CD4-positive, alpha-beta T cell treated with Interleukin-2 at 100 ng/mL for 4 hours (primary cell): Measurements from ENCODE around the gene POMZP3.
"Not testable (repeated sequence)": the region's sequence is repeated elsewhere in the genome, so short reads cannot be mapped to it uniquely, and the experiment has no call there.

Experiments used
- DNase-seq: peaks from one replicate; pipeline ENCODE4 v3.0.0-alpha.2; 2020; ENCODE audit warnings: low spot score

POMZP3 gene

DNA sequence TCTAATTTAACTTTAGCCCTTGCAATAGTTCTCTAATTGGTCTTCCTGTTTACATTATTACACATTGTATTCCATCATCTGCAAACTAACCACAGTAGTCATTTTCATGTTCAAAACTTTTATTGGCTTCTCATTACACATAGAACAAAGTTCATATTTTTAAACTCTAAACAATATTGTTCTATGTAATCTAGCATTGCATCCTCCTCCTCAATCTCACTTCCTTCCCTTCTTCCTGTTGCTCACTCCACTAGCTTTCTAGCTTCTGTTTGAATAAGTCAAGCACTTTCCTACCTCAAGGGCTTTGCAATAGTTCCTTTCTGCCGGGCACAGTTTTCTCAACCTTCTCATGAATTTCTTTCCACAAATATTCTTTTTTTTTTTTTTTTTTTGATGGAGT, 38.5 kb downstream of the POMZP3 start:
- not testable (repeated sequence) for DNase-seq

DNA sequence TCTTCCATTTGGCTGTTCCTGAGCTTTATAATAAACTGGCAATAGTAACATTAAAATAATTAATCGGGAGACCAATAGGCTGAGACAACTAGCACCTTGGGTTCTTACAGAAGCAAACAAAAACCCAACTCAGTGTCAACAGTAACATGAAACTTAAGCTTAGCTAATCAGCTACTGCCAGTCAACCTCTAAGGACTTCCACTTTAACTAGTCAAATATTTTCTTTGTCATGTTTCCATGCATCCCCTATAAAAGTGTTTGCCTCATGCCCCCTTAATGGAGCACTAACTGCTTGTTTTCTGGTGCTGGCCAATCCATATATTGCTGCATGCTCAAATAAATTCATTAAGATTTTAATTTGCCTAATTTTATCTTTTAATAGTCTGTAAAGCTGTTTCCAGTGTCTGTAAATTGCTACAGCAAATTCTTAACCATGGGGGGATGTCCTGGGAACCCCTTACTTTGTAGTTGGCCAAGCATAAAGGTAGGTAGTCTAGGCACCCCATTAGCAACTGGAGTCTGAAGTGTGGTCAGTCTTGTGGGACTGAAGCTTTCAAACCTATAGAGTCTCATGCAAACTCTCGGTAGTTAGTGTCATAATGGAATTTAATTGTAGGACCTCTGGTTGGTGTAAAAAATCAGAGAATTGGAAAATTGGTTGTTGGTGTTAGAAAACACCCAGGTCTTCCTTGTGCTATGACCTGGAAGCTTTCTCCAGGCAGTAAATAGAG, 40.3 kb downstream of the POMZP3 start:
- not testable (repeated sequence) for DNase-seq

DNA sequence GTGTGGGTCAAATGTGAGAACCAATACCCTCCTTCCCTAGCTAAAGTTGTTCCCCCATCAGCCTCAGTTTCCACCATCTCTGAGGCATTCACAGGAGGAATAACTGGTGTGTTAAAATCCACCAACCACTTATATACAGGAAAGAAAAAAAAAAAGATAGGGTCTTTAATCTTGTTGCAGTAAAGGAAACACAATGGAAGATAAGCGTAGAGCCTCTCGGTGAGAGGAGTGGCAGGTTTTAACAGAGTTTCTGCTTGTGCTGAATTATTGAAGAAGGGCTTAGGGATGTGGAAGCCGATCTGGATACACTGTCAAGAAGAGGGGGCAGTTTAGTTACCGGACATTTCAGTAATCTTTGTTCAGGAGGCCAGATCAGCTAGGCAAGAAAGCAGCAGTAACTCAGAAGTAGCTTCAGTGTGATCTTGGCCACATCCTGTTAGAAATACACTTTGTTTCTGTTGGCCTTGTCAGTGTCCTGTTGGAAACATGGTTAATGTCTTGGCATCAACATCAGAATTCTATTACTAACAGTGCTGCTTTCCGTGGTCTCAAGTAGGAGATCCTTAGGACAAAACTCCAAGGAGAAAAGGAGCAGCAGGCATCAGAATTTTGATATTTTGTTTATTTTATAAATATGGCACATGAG, 43.3 kb downstream of the POMZP3 start:
- DNase-seq: not testable (repeated sequence)

DNA sequence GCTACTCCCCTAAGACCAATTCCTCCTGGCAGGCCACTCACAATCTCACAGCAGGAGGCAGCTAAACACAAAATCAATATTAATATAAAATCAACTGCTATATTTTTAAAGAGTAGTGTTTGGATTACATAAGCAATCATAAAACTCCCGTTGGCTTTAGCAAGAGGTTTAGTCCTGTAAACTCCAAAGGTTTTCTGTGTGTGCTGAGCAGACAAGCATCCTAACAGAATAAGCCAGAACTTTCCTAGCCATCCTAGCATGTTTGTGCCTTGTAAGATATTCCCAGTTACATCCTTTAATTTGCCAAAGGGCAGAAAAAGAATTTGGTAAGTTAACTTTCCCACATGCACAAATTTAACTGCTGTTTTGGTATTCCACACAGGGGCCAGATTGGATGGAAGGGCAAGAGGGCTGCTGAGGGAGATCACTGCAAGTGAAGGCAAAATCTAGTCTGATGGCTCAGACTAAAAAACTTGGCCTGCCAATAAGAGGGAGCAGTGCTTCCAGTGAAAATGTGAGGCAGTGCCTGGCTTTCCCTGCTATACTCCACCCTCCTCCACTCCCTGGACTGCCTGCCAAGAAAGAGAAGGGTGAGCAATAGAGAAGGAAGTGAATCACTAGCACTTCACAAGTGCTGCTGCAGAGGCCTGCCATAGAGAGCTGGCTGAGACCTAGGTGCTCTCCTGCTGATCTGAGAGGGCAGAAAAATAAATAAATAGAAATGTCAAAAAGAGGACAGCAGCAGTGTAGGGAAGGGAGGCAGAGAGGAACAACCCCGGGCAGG, 44.0 kb downstream of the POMZP3 start:
- DNase-seq: peak; percentile 15

DNA sequence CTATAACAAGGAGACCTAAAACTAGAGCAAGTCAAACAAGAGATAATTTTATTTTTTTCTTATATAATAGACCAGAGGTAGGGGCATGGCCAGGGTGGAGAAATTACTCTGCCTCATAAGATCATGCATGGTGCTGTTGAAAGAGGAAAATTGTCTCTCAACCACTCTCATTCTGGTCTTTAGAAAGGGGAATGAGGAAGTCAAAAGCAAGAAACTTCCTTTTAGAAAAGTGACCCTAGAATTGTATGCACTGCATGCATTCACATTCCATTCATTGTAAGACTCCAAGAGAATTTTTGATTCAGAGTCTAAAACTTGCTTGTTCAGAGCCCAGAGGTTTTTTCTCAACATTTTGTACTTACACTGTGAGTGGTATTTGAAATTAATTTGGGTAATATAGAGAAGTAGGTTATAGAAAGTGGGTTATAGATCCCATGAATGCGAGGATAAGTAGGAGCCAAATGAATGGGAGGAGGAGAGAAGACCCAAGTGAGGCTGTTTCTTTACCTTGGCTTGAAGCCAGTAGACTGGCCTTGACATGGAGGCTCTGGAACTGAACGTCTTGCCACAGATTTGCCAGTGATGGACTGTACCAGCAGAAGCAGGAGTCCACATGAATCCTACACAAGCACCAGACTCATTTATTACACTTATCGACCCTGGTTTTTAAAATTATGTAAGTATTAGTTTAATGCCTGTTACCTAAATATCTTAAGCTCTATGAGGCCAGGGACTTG, 51.0 kb downstream of the POMZP3 start:
- not testable (repeated sequence) for DNase-seq

DNA sequence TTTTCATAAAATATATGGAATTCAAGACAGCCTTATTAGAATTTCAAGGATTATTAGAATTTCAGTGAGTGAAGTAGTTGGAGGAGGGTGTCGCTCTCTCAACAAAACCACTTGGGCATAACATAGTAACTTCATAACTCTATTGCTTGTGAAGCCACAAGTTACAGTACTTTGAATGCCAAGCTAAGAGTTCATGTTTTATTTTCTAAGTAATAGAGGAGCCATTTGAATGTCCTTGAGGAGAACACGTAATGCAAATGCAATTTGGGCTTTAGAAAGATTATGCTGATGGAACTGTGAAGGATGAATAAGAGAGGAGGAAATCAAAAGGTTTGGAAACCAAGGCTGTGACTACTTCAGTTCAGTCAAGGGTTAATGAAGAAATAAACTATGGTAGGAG, 51.6 kb downstream of the POMZP3 start:
- not testable (repeated sequence) for DNase-seq

DNA sequence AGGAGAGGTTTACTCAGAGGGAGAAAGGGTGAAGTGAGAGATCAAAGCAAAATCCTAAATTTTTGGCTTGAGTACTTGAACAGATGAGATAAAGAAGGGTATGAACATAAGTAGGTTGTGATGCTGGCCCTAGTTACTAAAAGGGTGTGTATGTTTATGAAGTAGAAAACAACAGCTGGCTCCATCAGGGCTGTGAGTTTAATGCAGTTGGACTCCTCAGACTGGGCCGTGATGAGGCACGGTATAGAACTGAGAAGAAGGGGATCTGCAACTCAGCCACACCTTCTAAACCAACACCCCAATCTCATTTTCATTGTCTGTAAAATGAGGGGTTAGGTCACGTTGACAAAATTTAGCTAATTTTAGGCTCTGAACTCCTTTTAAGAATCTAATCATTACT, 54.8 kb downstream of the POMZP3 start:
- DNase-seq: not testable (repeated sequence)

DNA sequence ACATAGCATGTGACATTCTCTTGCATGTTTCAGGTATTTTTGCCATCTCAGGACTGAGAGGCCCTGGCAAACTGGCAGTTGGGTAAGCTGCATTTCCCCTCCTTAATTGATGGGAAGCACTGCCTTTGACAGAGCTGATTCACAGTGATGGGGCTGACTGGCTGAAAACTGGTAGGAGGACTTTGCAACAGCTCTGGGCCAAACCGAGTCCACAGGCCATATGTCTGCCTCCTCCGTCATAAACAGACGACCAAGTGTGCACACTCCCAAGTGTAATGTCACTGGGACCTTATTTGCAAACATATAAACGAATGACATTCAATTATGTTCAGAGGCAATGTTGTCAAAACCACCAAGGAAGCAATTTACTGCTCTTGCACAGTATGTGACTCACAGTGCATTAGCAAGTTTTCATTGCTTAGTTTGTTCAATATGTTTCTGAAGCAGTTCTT, 56.7 kb downstream of the POMZP3 start:
- DNase-seq: not testable (repeated sequence)

DNA sequence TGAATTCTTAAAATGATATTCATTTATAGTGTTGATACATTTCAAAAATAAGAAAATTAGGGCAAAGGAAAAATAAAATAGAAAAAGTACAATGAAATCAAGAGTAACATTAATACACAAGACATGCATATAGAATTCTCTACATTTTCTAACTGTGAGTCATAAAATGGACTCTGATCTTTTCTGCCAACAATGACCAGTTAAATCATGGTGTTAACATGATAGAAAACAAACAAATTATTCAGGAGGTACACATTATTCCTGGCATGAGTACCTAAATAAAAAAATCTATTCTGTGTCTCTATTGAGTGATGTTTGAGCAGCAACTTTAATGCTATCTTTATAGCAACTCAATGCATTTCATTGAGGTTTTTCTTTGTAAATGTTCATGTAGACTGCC, 58.3 kb downstream of the POMZP3 start:
- DNase-seq: not testable (repeated sequence)

DNA sequence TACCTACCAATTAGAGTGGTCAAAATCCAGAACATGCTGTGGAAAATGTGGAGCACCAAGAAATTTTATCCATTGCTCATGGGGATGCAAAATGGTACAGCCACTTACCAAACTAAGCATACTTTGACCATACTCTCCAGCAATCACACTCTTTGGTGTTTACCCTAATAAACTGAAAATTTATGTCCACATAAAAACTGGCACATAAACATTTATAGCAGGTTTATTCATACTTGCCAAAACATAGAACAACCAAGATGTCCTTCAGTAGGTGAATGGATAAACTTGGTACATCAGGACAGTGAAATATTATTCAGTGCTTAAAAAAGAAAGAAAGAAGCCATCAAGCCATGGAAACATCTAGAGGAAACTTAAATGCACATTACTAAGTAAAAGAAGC, 59.3 kb downstream of the POMZP3 start:
- not testable (repeated sequence) for DNase-seq

DNA sequence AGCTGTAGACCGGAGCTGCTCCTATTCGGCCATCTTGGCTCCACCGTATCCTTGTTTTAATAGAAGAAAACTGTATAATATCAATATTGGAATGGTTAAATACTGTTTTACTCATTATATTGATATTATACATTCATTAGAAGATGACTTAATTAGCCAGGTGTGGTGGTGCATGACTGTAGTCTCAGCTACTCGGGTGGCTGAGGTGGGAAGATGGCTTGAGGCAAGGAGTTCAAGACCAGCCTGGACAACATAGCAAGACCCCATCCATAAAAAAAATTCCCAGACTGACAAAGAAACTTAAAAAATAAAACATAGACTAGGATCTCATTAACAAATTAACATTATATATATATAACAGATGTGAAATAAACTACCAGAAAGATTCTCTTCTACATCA, 59.8 kb downstream of the POMZP3 start:
- DNase-seq: not testable (repeated sequence)

DNA sequence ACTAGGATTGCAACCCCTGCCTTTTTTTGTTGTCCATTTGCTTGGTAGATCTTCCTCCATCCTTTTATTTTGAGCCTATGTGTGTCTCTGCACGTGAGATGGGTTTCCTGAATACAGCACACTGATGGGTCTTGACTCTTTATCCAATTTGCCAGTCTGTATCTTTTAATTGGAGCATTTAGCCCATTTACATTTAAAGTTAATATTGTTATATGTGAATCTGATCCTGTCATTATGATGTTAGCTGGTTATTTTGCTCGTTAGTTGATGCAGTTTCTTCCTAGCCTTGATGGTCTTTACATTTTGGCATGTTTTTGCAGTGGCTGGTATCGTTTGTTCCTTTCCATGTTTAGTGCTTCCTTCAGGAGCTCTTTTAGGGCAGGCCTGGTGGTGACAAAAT, 62.1 kb downstream of the POMZP3 start:
- DNase-seq: not testable (repeated sequence)

DNA sequence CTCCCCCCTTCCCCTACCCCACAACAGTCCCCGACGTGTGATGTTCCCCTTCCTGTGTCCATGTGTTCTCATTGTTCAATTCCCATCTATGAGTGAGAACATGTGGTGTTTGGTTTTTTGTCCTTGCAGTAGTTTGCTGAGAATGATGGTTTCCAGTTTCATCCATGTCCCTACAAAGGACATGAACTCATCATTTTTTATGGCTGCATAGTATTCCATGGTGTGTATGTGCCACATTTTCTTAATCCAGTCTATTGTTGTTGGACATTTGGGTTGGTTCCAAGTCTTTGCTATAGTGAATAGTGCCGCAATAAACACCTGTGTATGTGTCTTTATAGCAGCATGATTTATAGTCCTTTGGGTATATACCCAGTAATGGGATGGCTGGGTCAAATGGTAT, 65.7 kb downstream of the POMZP3 start:
- not testable (repeated sequence) for DNase-seq

DNA sequence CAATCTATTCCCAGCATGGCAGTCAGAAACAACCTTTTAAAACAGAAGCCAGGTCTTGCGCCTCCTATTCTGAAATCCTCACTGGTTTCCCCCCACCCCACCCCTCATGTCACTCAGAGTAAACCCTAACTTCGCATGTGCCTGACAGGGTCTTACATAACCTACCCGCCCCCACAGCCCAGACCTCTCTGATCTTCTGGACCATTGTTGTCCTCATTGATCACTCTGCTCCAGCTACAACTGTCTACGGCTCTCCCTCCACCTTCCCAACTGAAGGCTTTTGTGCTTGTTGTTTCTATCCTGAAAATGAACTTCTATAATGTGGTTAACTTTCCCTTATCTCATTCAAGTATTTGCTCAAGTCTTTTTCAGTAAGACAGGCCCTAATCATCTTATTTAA, 66.9 kb downstream of the POMZP3 start:
- DNase-seq: not testable (repeated sequence)
